Tibial artery (tissue), 4 donors: ENCODE data around the gene TMEM125.

ENCODE experiments used
- DNase-seq, 2 donors: peaks; one replicate each; pipeline ENCODE4 v3.0.0-alpha.2; 2019
- H3K27ac ChIP-seq, 2 donors: fragments of 200-600 bp; sonication (generic) in 1 of 2; 1 replicate in 1 of 2; 2 replicates in 1 of 2; pipeline ENCODE4 v1.5.1; 2018 to 2019; ENCODE audit warnings: mild to moderate bottlenecking in 1 of 2
- H3K27me3 ChIP-seq, 2 donors: fragments of 200-600 bp; sonication (generic) in 1 of 2; one replicate each; pipeline versions ENCODE4 v1.5.1 to v1.6.0; 2016 to 2019
- H3K36me3 ChIP-seq, 3 donors: fragments of 200-600 bp; sonication (generic) in 2 of 3; one replicate each; pipeline ENCODE4 v1.5.1; 2016 to 2019; ENCODE audit warnings: mild to moderate bottlenecking in 2 of 3
- H3K4me1 ChIP-seq, 4 donors: fragments of 200-600 bp; sonication (generic) in 2 of 4; 1 replicate in 3 of 4; 2 replicates in 1 of 4; pipeline ENCODE4 v1.5.1; 2016 to 2019
- H3K4me3 ChIP-seq, 2 donors: fragments of 200-600 bp; sonication (generic) in 1 of 2; 1 replicate in 1 of 2; 2 replicates in 1 of 2; pipeline ENCODE4 v1.5.1; 2018 to 2019; ENCODE audit warnings: mild to moderate bottlenecking in 2 of 2
- H3K9me3 ChIP-seq, 3 donors: fragments of 200-600 bp; sonication (generic) in 1 of 3; one replicate each; pipeline ENCODE4 v1.5.1; 2016 to 2019
- CTCF ChIP-seq, 2 experiments: fragments of 200-600 bp in 1 of 2; fragments of 450-650 bp in 1 of 2; IDR thresholded peaks; one replicate each; pipeline ENCODE4 v1.5.1; 2017 to 2019; ENCODE audit warnings: antibody characterized with exemption in 2 of 2, mild to moderate bottlenecking in 1 of 2, moderate library complexity in 1 of 2
- intact Hi-C: fragments of 100-400 bp; cut with DNase I; formaldehyde crosslinking; loops from one replicate; pipeline ENCODE4 v1.15.0; 2023; ENCODE audit warnings: low total_unique reads

The TMEM125 gene

GRCh38 chr1:43276673-43277072, 6.9 kb downstream of the TMEM125 start:
- H3K9me3 ChIP-seq, result no peaks in the 10 kb centered on the region
- peak in 1 of 2 donors; percentile 41 for DNase-seq
- H3K27ac ChIP-seq, result no peak overlapping the region
- intact Hi-C loops, result no loop called here
- TF ChIP-seq CTCF (IDR thresholded peaks at IDR 0.05), result no peak
- H3K4me3 ChIP-seq, result no peak overlapping the region
- H3K27me3 ChIP-seq, result peaks cover 0 to 15% of the 10 kb centered on the region in 2 donors
- H3K36me3 ChIP-seq, result peaks cover 0 to 5% (median 0%) of the 10 kb centered on the region in 3 donors
- peaks cover 0 to 2% (median 0%) of the 10 kb centered on the region in 4 donors for H3K4me1 ChIP-seq

- H3K9me3 ChIP-seq, result no peaks in the 10 kb centered on the region
- H3K27ac ChIP-seq, result no peak overlapping the region
- intact Hi-C loops, result no loop called here
- TF ChIP-seq CTCF (IDR thresholded peaks at IDR 0.05), result no peak
- no peak overlapping the region for H3K4me3 ChIP-seq
- DNase-seq, result peak in 1 of 2 donors; percentile 4
- peaks cover 0 to 5% (median 0%) of the 10 kb centered on the region in 3 donors for H3K36me3 ChIP-seq
- peaks cover 0 to 2% (median 0%) of the 10 kb centered on the region in 4 donors for H3K4me1 ChIP-seq
- H3K27me3 ChIP-seq, result peaks cover 0 to 10% of the 10 kb centered on the region in 2 donors
Measured at GRCh38 chr1:43277116-43277876, 7.5 kb downstream of the TMEM125 start.

- no peak for DNase-seq
- H3K27ac ChIP-seq, result no peak overlapping the region
Measured at GRCh38 chr1:43279161-43279560, 9.4 kb downstream of the TMEM125 start.

GRCh38 chr1:43279666-43280065, 9.9 kb downstream of the TMEM125 start:
- Histone ChIP-seq H3K27ac (no peak overlapping the region), H3K4me1 (no peaks in the 10 kb centered on the region), H3K27me3 (peaks cover 0 to 5% of the 10 kb centered on the region in 2 donors), H3K36me3 (peaks cover 0 to 5% (median 0%) of the 10 kb centered on the region in 3 donors), H3K4me3 (no peak overlapping the region), H3K9me3 (no peaks in the 10 kb centered on the region)
- DNase-seq, result no peak
- TF ChIP-seq CTCF (IDR thresholded peaks at IDR 0.05), result no peak
- intact Hi-C loops, result no loop called here

More at GRCh38 chr1:43279161-43279560, 9.4 kb downstream of the TMEM125 start:
- intact Hi-C loops, result no loop called here
- Histone ChIP-seq H3K36me3 (peaks cover 0 to 5% (median 0%) of the 10 kb centered on the region in 3 donors), H3K4me1 (peaks cover 0 to under 1% (median 0%) of the 10 kb centered on the region in 4 donors), H3K9me3 (no peaks in the 10 kb centered on the region), H3K4me3 (no peak overlapping the region), H3K27me3 (peaks cover 0 to 5% of the 10 kb centered on the region in 2 donors)
- TF ChIP-seq CTCF (IDR thresholded peaks at IDR 0.05), result no peak

GRCh38 chr1:43280692-43281091, 10.9 kb downstream of the TMEM125 start:
- Histone ChIP-seq H3K4me1 (no peaks in the 10 kb centered on the region), H3K27ac (no peak overlapping the region), H3K9me3 (no peaks in the 10 kb centered on the region), H3K36me3 (peaks cover 0 to 5% (median 0%) of the 10 kb centered on the region in 3 donors), H3K27me3 (peaks cover 0 to 11% of the 10 kb centered on the region in 2 donors), H3K4me3 (no peak overlapping the region)
- intact Hi-C loops, result no loop called here
- DNase-seq, result no peak
- TF ChIP-seq CTCF (IDR thresholded peaks at IDR 0.05), result no peak
